ENCODE results near the gene SLC25A34.

Gene SLC25A34

DNA sequence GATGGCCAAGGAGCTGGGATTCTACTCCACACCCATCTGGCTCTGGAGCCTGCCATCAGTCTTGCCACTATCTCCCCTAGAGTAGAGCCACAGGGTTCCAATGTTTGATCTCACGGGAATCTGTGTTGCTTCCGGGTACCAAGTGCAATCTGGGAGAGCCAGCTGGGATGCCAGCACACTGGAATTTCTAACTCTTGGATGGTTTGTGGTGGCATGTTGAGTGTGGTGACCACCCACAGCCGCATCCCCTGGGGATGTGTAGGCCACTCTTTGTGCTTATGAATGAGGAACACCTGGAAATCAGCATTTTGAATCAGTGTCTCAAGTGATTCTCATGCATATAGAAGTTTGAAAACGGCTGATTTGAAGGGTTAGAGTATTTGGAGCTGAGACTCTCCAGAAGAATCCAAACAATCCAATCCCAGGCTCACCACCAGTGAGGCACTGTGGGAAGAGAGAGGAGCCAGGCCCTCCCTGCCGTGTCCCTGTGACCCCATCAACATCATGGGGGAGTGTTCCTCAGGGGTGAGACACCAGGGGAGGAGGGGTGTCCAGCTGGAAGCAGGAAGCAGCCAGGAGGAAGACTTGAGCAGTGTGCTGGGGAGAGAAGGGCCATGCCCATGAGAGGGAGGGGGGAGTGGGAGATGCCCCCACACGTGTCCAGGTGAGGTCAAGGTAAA is 35.9 kb downstream of the SLC25A34 start:
- no peak for DNase-seq (ENCODE audit: low spot score)
- no peak for FAIRE-seq

GRCh38 chr1:15775706-15776105 is 39.6 kb downstream of the SLC25A34 start:
- peak; percentile 11 for DNase-seq (ENCODE audit: low spot score)

GRCh38 chr1:15777909-15778707 is 42.0 kb downstream of the SLC25A34 start:
- FAIRE-seq (no peak), DNase-seq (ENCODE audit: low spot score) (no peak)

More at GRCh38 chr1:15775706-15776105, 39.6 kb downstream of the SLC25A34 start:
- no peak for FAIRE-seq

- no peak for FAIRE-seq
- no peak for DNase-seq (ENCODE audit: low spot score)
Observed at GRCh38 chr1:15785683-15786082, 49.6 kb downstream of the SLC25A34 start.

DNA sequence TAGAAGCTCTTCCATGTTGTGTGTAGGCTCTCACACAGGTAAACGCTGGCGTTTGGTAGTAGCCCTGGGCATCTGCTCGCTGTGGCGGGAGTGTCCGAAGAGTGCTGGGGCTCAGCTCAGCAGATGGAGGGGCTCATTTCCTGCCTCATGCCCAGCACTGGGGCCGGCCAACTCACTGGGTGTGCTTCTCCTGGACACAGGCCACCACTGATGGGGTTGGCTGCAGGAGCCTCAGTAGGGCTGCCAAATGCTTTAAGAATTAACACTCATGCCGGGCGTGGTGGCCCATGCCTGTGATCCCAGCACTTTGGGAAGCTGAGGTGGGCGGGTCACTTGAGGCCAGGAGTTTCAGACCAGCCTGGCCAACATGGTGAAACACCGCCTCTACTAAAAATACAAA is 50.5 kb downstream of the SLC25A34 start:
- DNase-seq (ENCODE audit: low spot score) = no peak
- no peak for FAIRE-seq

DNA sequence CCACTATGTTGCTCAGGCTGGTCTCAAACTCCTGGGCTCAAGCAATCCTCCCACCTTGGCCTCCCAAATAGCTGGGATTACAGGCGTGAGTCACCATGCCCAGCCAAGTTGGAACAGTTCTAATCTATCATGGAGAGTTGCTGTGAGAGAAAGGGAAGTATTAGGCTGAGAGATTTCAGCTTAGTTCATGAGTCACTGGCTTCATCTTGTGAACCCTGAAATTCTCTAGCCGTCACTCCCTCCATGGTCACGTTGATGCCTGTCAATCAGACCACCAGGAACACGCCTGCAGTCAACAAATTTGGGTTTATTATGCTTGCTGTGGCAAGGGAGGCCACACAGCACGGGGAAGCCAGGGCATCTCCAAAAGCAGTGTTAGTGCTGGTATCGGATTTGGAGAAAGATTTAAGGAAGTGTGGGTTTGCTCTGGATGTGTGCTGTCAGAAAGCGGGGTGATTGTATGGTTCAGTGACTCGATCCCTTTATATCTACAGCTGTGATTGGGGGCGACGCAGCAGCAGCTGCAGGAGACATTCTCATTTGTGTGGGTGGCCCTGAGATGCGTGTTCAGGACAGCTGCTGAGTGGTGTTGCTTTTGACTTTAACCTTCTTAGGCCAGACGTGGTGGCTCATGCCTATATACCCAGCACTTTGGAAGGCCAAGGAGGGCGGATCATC is 52.7 kb downstream of the SLC25A34 start:
- FAIRE-seq = no peak
- peak; percentile 14 for DNase-seq (ENCODE audit: low spot score)
